Measurements from ENCODE around the gene YARS1. TPM values are rescaled to one million over a fixed set of nuclear protein-coding genes. Genes with fewer than 3 reads are reported as not detected.

YARS1 gene
- total and polyA plus RNA-seq, 2 of the 13 experiments (the other 11 are each of a cell fraction or from before 2014, with no cell fraction given): 50.1 to 113 TPM

DNA sequence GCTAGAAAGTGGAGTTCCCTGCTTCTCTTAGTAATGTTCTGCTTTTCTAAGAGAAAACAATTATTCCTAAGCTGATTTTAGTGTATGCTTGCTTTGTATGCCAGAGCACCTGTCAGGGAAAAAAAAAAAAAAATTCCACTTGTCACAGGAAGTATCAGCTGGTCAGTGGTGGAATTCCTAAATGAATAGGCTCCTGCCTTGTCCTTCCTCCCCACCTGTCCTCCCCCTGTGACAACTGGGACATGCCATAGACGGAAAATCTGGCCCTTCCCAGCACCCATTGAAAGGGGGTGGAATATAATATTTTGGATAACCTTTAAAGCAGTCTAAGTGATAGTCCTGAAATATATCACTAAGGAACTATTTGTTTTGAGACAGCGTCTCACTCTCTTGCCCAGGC, 42.8 kb upstream of the YARS1 start:
- H3K4me3 ChIP-seq (replicated peaks in 1 of 3; ENCODE audit: insufficient read depth in 1 of 3, low read depth in 2 of 3, low read length in 3 of 3): no peak overlapping the region

More for the DNA sequence above, 42.8 kb upstream of the YARS1 start:
- Histone ChIP-seq H3K36me3 (replicated peaks in 1 of 2; ENCODE audit: control insufficient read depth in 1 of 2, insufficient read depth in 2 of 2, low read length in 2 of 2) (peaks cover 1 to 20% of the 10 kb centered on the region in 2 experiments; a peak in 3 of 5 replicates), H3K9me3 (ENCODE audit: low read length) (no peaks in the 10 kb centered on the region), H3K4me1 (ENCODE audit: insufficient read depth, low read length) (no peaks in the 10 kb centered on the region), H3K27me3 (ENCODE audit: control insufficient read depth in 1 of 2, insufficient read depth in 2 of 2, low read length in 2 of 2) (no peaks in the 10 kb centered on the region), H3K4me2 (ENCODE audit: low read depth, low read length) (no peak overlapping the region), H2AFZ (ENCODE audit: low read length) (no peak overlapping the region), H3K79me2 (ENCODE audit: insufficient read depth, low read length) (no peaks in the 10 kb centered on the region), H3K9ac (ENCODE audit: insufficient read depth, low read depth, low read length) (no peak overlapping the region), H4K20me1 (ENCODE audit: insufficient read depth, low read length) (no peaks in the 10 kb centered on the region), H3K27ac (ENCODE audit: extremely low read length, insufficient read depth, low read length) (no peak overlapping the region)
- 100% methylated on average over 2 of the region's 2 CpGs for WGBS (ENCODE audit: low lambda C conversion rate)
- DNase-seq (ENCODE audit: low spot score): no peak
- BruUV-seq (replicated peaks): no TSS peak
- TF ChIP-seq, protein P1, sequence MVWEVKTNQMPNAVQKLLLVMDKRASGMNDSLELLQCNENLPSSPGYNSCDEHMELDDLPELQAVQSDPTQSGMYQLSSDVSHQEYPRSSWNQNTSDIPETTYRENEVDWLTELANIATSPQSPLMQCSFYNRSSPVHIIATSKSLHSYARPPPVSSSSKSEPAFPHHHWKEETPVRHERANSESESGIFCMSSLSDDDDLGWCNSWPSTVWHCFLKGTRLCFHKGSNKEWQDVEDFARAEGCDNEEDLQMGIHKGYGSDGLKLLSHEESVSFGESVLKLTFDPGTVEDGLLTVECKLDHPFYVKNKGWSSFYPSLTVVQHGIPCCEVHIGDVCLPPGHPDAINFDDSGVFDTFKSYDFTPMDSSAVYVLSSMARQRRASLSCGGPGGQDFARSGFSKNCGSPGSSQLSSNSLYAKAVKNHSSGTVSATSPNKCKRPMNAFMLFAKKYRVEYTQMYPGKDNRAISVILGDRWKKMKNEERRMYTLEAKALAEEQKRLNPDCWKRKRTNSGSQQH (CRISPR knock-in tag; IDR thresholded peaks at IDR 0.05; ENCODE audit: low read depth): no peak
- TF ChIP-seq, protein P2, sequence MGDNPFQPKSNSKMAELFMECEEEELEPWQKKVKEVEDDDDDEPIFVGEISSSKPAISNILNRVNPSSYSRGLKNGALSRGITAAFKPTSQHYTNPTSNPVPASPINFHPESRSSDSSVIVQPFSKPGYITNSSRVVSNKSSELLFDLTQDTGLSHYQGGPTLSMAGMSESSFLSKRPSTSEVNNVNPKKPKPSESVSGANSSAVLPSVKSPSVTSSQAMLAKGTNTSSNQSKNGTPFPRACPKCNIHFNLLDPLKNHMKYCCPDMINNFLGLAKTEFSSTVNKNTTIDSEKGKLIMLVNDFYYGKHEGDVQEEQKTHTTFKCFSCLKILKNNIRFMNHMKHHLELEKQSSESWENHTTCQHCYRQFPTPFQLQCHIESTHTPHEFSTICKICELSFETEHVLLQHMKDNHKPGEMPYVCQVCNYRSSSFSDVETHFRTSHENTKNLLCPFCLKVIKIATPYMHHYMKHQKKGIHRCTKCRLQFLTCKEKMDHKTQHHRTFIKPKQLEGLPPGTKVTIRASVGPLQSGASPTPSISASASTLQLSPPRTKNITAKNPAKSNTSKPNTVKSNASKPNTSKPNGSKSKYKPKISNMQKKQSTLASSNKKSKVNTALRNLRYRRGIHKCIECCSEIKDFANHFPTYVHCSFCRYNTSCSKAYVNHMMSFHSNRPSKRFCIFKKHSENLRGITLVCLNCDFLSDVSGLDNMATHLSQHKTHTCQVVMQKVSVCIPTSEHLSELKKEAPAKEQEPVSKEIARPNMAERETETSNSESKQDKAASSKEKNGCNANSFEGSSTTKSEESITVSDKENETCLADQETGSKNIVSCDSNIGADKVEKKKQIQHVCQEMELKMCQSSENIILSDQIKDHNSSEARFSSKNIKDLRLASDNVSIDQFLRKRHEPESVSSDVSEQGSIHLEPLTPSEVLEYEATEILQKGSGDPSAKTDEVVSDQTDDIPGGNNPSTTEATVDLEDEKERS (CRISPR knock-in tag; IDR thresholded peaks at IDR 0.05): no peak
- TF ChIP-seq ZC3H4 (CRISPR knock-in tag; IDR thresholded peaks at IDR 0.05; ENCODE audit: borderline replicate concordance) (no peak), ZNF124 (CRISPR knock-in tag; IDR thresholded peaks at IDR 0.05) (no peak), ZNF879 (CRISPR knock-in tag; IDR thresholded peaks at IDR 0.05) (no peak)
- POLR2A ChIA-PET: no interaction called here
- no peak for FAIRE-seq
- ATAC-seq: no peak
- CTCF ChIA-PET (ENCODE audit: low intra/inter-chr PET ratio, low total read pairs): no interaction called here
- intact Hi-C loops (cut with micrococcal nuclease; ENCODE audit: unreplicated experiment) (no loop called here), in situ Hi-C loops (cut with HindIII; ENCODE audit: extremely low pct_ligation_motif_present, low pct_unique_long_range_greater_than_20kb) (no loop called here)

All from HepG2 (cell line).